HG02884 (cell line): ENCODE measurements around the gene KRTAP5-8.
"Not testable (repeated sequence)": the region's sequence is repeated elsewhere in the genome, so short reads cannot be mapped to it uniquely, and the experiment has no call there.

Experiments used
- ATAC-seq: cut with Tn5 transposase; IDR thresholded peaks from one replicate; pipeline ENCODE4 v1.9.1; 2021; ENCODE audit warnings: mild to moderate bottlenecking, moderate library complexity; ENCODE audit not compliant: unreplicated experiment

KRTAP5-8 gene

GRCh38 chr11:71505781-71506180, 32.0 kb upstream of the KRTAP5-8 start:
- ATAC-seq = no peak

DNA sequence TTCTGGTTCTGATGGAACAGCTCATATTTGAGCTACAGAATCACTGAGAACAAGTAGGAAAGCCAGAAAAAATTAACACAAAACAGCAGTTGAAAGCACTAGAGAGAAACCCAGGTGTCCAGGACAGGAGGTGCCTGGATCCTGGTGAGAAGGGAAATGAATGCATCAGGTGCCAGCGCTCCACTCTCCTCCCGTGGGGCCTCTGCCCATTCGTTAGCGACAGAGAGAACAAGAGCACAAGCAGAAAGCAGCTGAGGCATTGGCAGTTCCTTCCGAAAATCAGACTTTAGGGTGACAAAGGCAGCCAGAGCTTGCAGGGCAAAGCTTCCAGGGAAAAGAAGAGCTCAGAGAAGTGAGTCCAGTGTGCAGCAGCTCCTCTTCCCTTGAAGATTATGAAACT, 30.7 kb upstream of the KRTAP5-8 start:
- ATAC-seq = no peak

- ATAC-seq = no peak
Measured at GRCh38 chr11:71518506-71519471, 19.0 kb upstream of the KRTAP5-8 start.

DNA sequence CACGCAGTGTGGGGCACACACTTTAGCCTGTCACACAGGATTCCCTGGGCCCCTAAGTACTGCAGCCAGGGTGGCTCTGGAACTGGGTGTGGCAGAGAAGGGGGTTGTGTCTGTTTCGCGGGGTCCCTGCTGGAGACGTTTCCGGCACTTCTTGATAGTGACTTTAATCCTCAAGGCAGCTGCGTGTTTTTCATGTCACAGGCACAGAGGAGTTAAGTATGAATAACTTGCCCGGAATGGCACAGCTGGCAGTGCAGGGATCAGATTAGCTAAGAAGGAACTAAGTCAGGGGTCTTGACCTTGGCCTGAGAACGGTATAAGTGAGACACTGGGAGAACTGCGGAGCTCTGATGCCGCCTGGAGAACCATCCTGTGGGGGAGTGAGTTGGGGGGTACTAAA, 18.3 kb upstream of the KRTAP5-8 start:
- no peak for ATAC-seq

DNA sequence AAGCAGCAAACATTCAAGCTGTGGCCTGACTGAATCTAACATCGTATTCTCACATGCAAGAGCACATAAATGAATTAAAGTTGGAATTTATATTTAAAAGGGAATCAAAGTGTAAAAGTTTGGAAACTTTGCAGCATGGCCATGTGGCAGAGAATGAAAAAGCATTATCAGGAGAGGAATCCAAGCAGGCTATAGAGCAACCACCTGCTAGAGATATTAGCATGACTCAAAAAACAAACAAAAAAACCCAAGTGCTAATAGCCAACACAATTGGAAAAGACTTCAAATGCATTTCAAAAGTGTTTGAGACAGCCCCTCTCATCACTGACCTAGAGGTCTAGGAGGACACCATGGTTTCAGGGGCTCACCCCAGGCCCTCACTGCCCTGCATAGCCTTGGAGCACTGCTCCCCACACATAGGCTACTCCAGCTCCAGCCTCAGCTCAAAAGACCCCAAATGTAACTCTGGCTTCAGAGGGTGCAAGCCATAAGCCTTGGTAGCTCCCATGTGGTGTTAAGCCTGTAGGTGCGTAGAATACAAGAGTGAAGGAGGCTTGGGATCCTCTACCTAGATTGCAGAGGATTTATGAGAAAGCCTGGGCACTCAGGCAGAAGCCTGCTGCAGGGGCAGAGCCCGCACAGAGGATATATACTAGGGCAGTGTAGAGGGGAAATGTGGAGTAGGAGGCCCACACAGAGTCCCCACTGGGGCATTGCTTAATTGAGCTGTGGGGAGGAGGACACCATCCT, 12.5 kb upstream of the KRTAP5-8 start:
- ATAC-seq = no peak

- ATAC-seq = no peak
Measured at GRCh38 chr11:71525938-71526495, 11.8 kb upstream of the KRTAP5-8 start.

GRCh38 chr11:71526796-71527575, 10.8 kb upstream of the KRTAP5-8 start, which contains the start of gene KRTAP5-7:
Gene KRTAP5-7 (plus strand): TSS chr11:71527267. CDS start chr11:71527301, 34 bp downstream.
- not testable (repeated sequence) for ATAC-seq

- no peak for ATAC-seq
Measured at GRCh38 chr11:71527576-71528210, 10.1 kb upstream of the KRTAP5-8 start.

- no peak for ATAC-seq
Measured at GRCh38 chr11:71530602-71531001, 7.2 kb upstream of the KRTAP5-8 start.

- ATAC-seq = no peak
Measured at GRCh38 chr11:71532036-71532610, 5.7 kb upstream of the KRTAP5-8 start.

- ATAC-seq = not testable (repeated sequence)
Measured at GRCh38 chr11:71534711-71535608, 2.9 kb upstream of the KRTAP5-8 start.

- no peak for ATAC-seq
Measured at GRCh38 chr11:71535825-71536224, 2.0 kb upstream of the KRTAP5-8 start.

DNA sequence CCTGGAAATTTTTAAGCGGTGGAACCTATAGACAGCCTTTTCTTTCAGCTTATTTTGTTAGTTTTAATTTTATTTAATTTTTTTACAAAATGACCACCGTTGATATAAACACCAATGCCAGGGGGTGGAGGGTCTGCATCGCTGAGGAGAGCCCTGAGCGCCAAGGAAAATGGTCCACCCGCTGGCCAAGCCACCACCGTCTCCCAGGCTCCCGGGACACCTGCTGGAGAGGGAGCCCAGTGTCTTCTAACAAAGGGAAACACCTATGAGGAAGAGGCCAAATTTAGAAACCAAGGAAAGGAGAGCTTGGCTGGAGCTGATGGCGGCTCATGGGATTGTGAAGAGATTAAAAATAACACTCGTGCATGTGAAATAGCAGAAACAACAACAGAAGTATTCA, 288 bp upstream of the KRTAP5-8 start:
- ATAC-seq = no peak

DNA sequence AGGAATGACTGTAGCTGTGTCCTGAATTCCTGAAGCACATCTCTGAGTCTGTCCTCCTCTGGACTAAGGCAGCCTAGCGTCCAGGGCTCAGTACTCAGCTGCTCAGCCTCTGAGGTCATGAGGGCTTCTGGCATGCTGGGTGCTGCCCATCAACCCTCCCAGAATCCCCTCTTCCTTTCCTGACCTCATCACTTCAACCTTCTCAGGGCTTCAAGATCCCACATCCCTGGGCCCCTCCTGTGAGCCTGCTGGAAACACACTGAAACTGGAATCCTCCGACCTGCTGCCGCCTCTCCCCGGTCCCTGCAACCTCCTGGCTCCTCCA, 803 bp downstream of the KRTAP5-8 start:
- ATAC-seq = no peak

DNA sequence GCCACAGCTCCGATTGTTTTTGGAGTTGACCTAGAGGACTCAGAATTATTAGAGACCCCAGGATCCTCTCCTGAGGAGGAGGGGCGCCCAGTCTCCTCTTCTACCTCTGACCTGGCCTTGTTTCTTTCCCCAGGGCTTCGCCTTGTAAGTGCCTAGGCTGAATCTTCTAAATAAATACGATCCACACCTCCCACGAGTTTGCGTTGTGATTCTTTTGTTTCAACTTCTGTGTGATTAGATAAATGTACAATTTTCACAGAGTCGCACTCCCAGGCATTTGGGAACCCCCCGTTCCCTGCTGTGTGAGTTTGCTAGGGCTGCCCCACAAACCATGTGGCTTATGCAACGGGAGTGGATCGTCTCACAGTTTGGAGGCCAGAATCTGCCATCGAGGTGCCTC, 1.2 kb downstream of the KRTAP5-8 start:
- ATAC-seq = no peak

DNA sequence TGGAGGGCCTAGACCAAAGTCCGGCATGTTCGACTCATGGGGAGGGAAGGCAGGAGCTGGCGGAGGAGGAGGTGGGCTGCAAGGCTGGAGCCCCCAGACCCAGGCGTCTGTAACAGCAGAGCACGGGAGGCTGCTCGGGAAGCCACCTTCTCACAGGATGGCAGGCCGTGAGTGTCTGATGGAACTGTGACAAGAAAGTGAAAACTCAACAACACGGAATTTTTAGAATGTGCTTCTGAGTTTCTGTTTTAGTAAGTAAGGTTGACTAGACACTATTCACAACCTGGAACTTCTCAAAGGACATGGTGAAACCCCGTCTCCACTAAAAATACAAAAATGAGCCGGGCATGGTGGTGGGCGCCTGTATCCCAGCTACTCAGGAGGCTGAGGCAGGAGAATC, 2.1 kb downstream of the KRTAP5-8 start:
- ATAC-seq = not testable (repeated sequence)

DNA sequence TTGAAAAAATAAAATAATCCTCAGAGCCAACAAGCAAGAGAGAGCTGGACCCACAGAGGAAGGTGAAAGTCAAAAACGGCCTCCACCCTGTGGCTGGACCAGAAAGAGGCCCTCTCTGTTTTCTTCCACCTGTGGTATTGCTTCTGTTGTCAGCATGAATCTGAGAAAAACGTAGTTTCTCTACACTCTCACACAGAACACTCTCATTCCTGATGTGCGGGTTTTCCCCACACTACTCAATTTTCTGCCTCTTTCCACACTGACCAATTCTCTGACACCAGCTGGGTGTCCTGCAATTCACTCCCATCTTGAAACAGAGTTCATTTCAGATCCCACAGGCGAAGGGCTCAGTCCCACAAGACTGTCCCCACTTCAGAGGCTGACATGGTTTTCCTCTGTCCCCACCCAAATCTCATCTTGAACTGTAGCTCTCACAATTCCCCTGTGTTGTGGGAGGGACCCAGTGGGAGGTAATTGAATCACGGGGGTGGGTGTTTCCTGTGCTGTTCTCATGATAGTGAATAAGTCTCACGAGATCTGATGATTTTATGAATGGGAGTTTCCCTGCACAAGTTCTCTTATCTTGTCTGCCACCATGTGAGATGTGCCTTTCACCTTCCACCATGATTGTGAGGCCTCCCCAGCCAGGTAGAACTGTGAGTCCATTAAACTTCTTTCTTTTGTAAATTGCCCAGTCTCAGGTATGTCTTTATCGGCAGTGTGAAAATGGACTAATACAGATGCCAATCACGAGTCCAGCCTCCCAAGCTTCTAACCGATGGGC, 2.9 kb downstream of the KRTAP5-8 start:
- ATAC-seq = not testable (repeated sequence)

GRCh38 chr11:71542382-71542781, 4.6 kb downstream of the KRTAP5-8 start:
- no peak for ATAC-seq
